ENCODE data around the gene ZNF488. TPM values are rescaled to one million over a fixed set of nuclear protein-coding genes. Genes with fewer than 3 reads are reported as not detected.
A peak's percentile ranks its signal among the peaks of the same experiment; 100 is the strongest.

ZNF488 gene
- total RNA-seq (not detected in 2 replicates), polyA plus RNA-seq (not detected in 2 replicates), polyA minus RNA-seq (not detected in 2 replicates)
- total RNA-seq (2013), result 0.05 TPM

- Histone ChIP-seq H3K4me3 (ENCODE audit: control extremely low read depth in 1 of 5, extremely low read depth in 1 of 5, insufficient read depth in 1 of 5, low read depth in 2 of 5, low read length in 4 of 5) (peak within 1 kb of the TSS in 4 of 5 experiments; percentile 64 to 77 (median 66)), H3K36me3 (replicated peaks in 1 of 2; ENCODE audit: control extremely low read depth in 1 of 2, control insufficient read depth in 1 of 2, extremely low read depth in 1 of 2, insufficient read depth in 2 of 2, low read length in 1 of 2) (no peaks in the 10 kb centered on the region), H3K27me3 (replicated peaks in 1 of 4; ENCODE audit: control extremely low read depth in 1 of 4, control insufficient read depth in 3 of 4, insufficient read depth in 4 of 4, low read length in 3 of 4) (peaks cover 0 to 14% (median 6%) of the 10 kb centered on the region in 4 experiments), H3K79me2 (ENCODE audit: control insufficient read depth, insufficient read depth, low read length) (no peaks in the 10 kb centered on the region), H3K9ac (ENCODE audit: low read length) (peak within 1 kb of the TSS; percentile 75), H3K9me3 (ENCODE audit: control extremely low read depth in 1 of 3, control insufficient read depth in 2 of 3, insufficient read depth in 1 of 3, low read length in 2 of 3) (peaks cover 0 to 7% (median 0%) of the 10 kb centered on the region in 3 donors), H3K27ac (ENCODE audit: low read length in 2 of 2) (no peak within 1 kb of the TSS), H4K20me1 (ENCODE audit: control insufficient read depth, insufficient read depth, low read length, poor library complexity, severe bottlenecking) (no peaks in the 10 kb centered on the region), H2AFZ (ENCODE audit: insufficient read depth, low read depth, low read length, poor library complexity, severe bottlenecking) (peak within 1 kb of the TSS; percentile 82), H3K4me2 (replicated peaks; ENCODE audit: low read depth, low read length, poor library complexity, severe bottlenecking) (peak within 1 kb of the TSS; percentile 77), H3K4me1 (ENCODE audit: control insufficient read depth in 2 of 2, insufficient read depth in 2 of 2, low read length in 2 of 2) (peaks cover 11% of the 10 kb centered on the region in 2 donors)
- peak; percentile 95 for ATAC-seq (ENCODE audit: low read depth)
- Mint-ChIP-seq H3K4me3 (peak within 1 kb of the TSS; percentile 91), H3K27ac (peak within 1 kb of the TSS; percentile 0), H3K27me3 (peaks cover 60% of the 10 kb centered on the region), H3K9me3 (ENCODE audit: insufficient read depth) (peaks cover 5% of the 10 kb centered on the region), H3K4me1 (peaks cover 12% of the 10 kb centered on the region)
- under 1% methylated on average over 68 of the region's 75 CpGs for WGBS (ENCODE audit: insufficient coverage)
- CTCF ChIA-PET, result no interaction called here
- TF ChIP-seq EZH2 (IDR thresholded peaks at IDR 0.05; ENCODE audit: borderline replicate concordance, insufficient read depth, low read depth, low read length, poor library complexity, severe bottlenecking), result no peak
- TF ChIP-seq CTCF (IDR thresholded peaks at IDR 0.05), result no peak
- POLR2A ChIA-PET, result no interaction called here
- intact Hi-C loops (cut with micrococcal nuclease), result no loop called here
- DNase-seq, result peak; percentile 73
These were observed at the start of gene ZNF488 for GRCh38 chr10:47384148-47384921. Gene ZNF488 (minus strand): TSS chr10:47384293. CDS start chr10:47368829, 15,464 bp downstream.

- Histone ChIP-seq H4K20me1 (ENCODE audit: control insufficient read depth, insufficient read depth, low read length, poor library complexity, severe bottlenecking) (no peaks in the 10 kb centered on the region), H3K36me3 (replicated peaks in 1 of 2; ENCODE audit: control extremely low read depth in 1 of 2, control insufficient read depth in 1 of 2, extremely low read depth in 1 of 2, insufficient read depth in 2 of 2, low read length in 1 of 2) (no peaks in the 10 kb centered on the region), H3K4me2 (replicated peaks; ENCODE audit: low read depth, low read length, poor library complexity, severe bottlenecking) (no peak overlapping the region), H3K27ac (ENCODE audit: low read length in 2 of 2) (no peak overlapping the region), H3K9ac (ENCODE audit: low read length) (no peak overlapping the region), H2AFZ (ENCODE audit: insufficient read depth, low read depth, low read length, poor library complexity, severe bottlenecking) (no peak overlapping the region), H3K4me3 (ENCODE audit: control extremely low read depth in 1 of 5, extremely low read depth in 1 of 5, insufficient read depth in 1 of 5, low read depth in 2 of 5, low read length in 4 of 5) (no peak overlapping the region), H3K79me2 (ENCODE audit: control insufficient read depth, insufficient read depth, low read length) (no peaks in the 10 kb centered on the region), H3K4me1 (ENCODE audit: control insufficient read depth in 2 of 2, insufficient read depth in 2 of 2, low read length in 2 of 2) (no peaks in the 10 kb centered on the region), H3K9me3 (ENCODE audit: control extremely low read depth in 1 of 3, control insufficient read depth in 2 of 3, insufficient read depth in 1 of 3, low read length in 2 of 3) (peaks cover 0 to 9% (median 0%) of the 10 kb centered on the region in 3 donors), H3K27me3 (replicated peaks in 1 of 4; ENCODE audit: control extremely low read depth in 1 of 4, control insufficient read depth in 3 of 4, insufficient read depth in 4 of 4, low read length in 3 of 4) (no peaks in the 10 kb centered on the region)
- ChIA-PET POLR2A (no interaction called here), CTCF (no interaction called here)
- no peaks in the 10 kb centered on the region for H3K9me3 Mint-ChIP-seq (ENCODE audit: insufficient read depth)
- WGBS (ENCODE audit: insufficient coverage), result 88% methylated on average over 4 of the region's 4 CpGs
- H3K27me3 Mint-ChIP-seq, result peaks cover 5% of the 10 kb centered on the region
- intact Hi-C loops (cut with micrococcal nuclease), result no loop called here
- no peak for DNase-seq
- H3K4me3 Mint-ChIP-seq, result no peak overlapping the region
- ATAC-seq (ENCODE audit: low read depth), result no peak
- no peaks in the 10 kb centered on the region for H3K4me1 Mint-ChIP-seq
- TF ChIP-seq EZH2 (IDR thresholded peaks at IDR 0.05; ENCODE audit: borderline replicate concordance, insufficient read depth, low read depth, low read length, poor library complexity, severe bottlenecking) (no peak), CTCF (IDR thresholded peaks at IDR 0.05) (no peak)
- no peak overlapping the region for H3K27ac Mint-ChIP-seq
These were observed 41.8 kb upstream of the ZNF488 start for GRCh38 chr10:47425813-47426419.

Measured in B cell (primary cell).